Right lung (tissue), 5 donors: Measurements from ENCODE around the gene RTN4R. TPM values are rescaled to one million over a fixed set of nuclear protein-coding genes. Genes with fewer than 3 reads are reported as not detected.

Experiments
- DNase-seq, 2 donors: peaks; one replicate each; pipeline ENCODE4 v3.0.0-alpha.2; 2013
- polyA plus RNA-seq, 5 donors: library from polyadenylated mRNA; unstranded; fragments of 120-200 nt; gene quantifications; one replicate each; pipeline versions ENCODE4 v1.2.1 to v1.2.3, GENCODE V29; 2013; ENCODE audit warnings: inconsistent platforms in 1 of 5, low replicate concordance in 1 of 5; ENCODE audit not compliant: insufficient read length in 5 of 5, insufficient read depth in 1 of 5

Gene RTN4R
- polyA plus RNA-seq, 5 donors: 4.2 to 11.9 (median 4.9) TPM

GRCh38 chr22:20257212-20258020 lies 10.7 kb downstream of the RTN4R start:
- DNase-seq: no peak

GRCh38 chr22:20256551-20257211 lies 11.4 kb downstream of the RTN4R start:
- DNase-seq: no peak

- no peak for DNase-seq
Observed at GRCh38 chr22:20256027-20256426, 12.1 kb downstream of the RTN4R start.

- DNase-seq: no peak
Observed at GRCh38 chr22:20254975-20255946, 12.9 kb downstream of the RTN4R start.

DNA sequence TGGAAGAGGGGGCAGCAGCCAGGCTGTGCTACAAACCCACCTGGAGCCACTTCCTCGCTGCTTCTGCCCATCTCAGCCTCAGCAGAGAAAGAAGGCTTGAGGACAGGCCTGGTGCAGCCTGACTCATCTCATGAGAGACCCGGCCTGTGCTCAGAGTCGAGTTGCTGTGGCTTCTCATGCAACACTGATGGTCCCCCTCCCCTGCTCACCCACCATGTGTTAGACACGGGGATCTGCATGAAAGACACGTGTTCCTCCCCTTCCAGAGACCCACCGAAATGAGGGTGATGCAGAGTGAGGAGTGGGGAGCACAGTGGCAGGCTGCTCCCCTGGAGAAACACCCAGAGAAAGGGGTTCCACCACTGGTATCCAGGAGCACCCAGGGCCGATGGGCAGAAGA lies 15.0 kb downstream of the RTN4R start:
- DNase-seq: no peak

- no peak for DNase-seq
Observed at GRCh38 chr22:20251981-20252380, 16.1 kb downstream of the RTN4R start.

- DNase-seq: no peak
Observed at GRCh38 chr22:20251491-20251890, 16.6 kb downstream of the RTN4R start.

GRCh38 chr22:20249797-20250354 lies 18.2 kb downstream of the RTN4R start:
- DNase-seq: peak; percentile 65 to 70

DNA sequence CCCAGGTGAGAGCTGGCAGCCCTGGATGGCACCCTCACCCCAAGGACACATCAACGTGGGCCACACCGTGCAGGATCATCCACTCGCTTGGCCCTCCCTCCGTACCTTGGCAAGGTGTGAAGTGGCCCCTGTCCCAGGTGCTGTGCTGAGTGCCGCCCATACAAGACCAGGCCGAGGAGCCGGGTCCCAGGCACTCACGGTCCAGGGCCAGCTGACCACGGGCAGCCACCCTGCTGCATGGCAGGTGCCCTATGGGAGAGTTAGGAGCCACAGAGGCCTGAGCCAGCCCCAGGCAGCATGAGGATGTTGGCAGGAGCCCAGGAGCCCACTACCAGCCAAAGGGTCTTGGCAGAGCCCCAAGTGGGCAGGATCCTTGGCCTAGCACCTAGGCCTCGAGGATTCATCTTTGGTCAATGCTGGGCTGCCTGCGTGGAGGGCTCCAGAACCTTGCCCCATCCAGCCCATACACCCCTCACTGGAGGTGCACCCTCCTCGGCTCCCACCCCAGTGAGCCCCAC lies 19.6 kb downstream of the RTN4R start:
- DNase-seq: no peak

GRCh38 chr22:20247608-20248171 lies 20.4 kb downstream of the RTN4R start:
- no peak for DNase-seq

DNA sequence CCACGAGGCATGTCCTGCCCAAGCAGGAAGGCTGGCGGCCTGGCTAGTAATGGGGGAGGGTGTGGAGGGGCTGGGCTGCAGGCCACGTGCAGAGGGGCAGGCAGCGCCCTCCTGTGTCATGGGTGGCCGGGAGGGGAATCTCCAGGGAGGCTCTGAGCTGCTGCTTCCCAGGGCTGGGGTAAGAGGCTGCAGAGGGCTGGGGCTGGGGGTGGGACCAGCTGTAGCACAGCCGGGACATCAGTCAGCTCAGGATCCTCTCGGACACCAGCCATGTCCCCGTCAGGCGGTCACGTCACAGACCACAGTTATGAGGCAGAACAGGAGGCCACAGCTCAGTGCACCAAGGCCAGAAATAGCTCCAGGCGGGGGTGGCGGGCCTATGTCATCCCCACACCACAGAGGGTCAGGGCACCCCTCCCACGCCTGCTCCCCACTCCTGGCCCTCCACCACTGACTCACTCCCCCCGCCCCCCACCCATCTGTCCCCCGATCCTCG lies 21.1 kb downstream of the RTN4R start:
- DNase-seq: no peak

DNA sequence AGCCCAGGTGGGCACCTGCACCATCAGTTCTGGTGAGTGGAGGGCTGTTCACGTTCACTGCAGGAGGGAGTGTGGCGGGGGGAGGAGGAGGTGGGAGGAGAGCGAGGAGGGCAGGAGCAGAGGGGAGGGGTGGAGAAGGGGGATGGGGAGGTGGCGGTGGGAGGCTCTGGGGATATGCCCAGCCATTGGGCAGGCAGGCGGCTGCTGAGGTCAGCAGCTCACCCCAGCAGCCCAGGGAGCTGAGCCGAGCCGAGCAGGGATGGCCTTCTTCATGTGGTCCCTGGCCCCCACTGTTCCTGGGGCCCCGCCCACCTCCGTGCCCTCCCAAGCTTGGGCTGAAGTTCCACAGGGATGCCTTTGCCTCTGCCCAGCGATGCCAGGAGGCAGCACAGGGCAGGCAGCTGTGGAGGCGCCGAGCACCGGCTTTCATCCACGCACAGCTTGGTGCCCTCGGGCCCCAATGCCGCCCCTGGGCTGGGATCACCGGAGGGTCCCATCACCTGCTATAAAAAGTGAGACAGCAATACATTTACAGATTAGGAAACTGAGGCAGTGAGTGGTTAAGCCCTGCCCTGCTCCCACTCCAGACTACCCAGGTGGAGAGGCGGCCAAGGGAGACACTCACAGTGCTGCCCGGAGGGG lies 21.6 kb downstream of the RTN4R start:
- no peak for DNase-seq

DNA sequence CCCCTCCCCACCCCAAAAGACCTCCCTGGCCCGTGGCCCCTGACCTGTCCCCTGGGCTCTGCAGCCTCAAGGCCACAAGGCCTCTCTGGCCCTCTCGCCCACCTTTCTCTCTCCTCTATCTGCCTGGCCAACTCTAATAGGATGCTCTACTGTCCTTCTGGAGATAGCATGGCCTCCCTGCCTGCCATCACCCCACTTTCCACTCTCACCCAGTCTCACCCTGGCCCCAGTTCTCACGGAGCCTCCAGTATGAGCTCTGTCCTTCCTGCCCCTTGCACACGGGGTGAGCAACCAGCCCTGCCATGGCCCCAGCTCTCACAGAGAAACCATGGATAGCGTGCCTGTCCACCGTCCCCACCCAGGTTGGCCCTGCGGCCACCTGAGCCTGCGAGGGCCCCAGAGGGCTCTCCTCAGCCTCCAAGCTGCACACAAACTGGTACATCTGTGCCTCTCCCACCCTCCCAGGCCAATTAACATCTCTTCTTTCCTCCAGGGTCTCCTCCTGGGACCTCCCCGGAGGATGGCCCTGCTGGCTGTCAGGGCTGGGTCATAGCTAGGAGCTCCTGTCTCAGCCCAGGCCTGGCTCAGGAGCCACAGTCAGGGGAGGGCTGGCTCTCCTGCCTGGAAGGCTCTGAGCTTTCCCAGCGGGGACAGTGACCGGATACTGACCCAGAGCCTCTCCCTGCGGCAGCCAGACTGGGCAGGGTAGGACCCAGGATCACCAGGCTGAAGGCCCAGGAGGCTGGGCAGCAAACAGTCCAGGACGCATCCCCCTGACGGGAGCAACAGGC lies 22.3 kb downstream of the RTN4R start:
- DNase-seq: no peak

- no peak for DNase-seq
Observed at GRCh38 chr22:20244691-20245576, 23.2 kb downstream of the RTN4R start.

- no peak for DNase-seq
Observed at GRCh38 chr22:20244250-20244648, 23.9 kb downstream of the RTN4R start.

- DNase-seq: peak; percentile 85 to 88
Observed at GRCh38 chr22:20243537-20244249, 24.4 kb downstream of the RTN4R start.

- DNase-seq: no peak
Observed at GRCh38 chr22:20243176-20243536, 25.0 kb downstream of the RTN4R start.
